Astrocyte (in vitro differentiated cells and primary cell): Measurements from ENCODE around the gene HDAC2. TPM values are rescaled to one million over a fixed set of nuclear protein-coding genes. Genes with fewer than 3 reads are reported as not detected.
"Not testable (repeated sequence)": the region's sequence is repeated elsewhere in the genome, so short reads cannot be mapped to it uniquely, and the experiment has no call there.

Experiments used
- DNase-seq: peaks from one replicate; pipeline ENCODE4 v3.0.0-alpha.2; 2010; ENCODE audit warnings: low read depth
- FAIRE-seq: peaks from 2 replicates; lab custom pipeline; 2011; peaks lifted over from hg19 to GRCh38; lab: Jason Lieb, UNC
- H2AFZ ChIP-seq: 2 replicates; pipeline ENCODE4 v1.6.0; 2012; ENCODE audit warnings: low read depth, low read length, inconsistent platforms
- H3K27ac ChIP-seq: 2 replicates; pipeline ENCODE4 v1.5.1; 2011; ENCODE audit warnings: low read depth, low read length, inconsistent platforms
- H3K27me3 ChIP-seq: 2 replicates; pipeline ENCODE4 v1.6.0; 2011; ENCODE audit warnings: low read length, inconsistent platforms; ENCODE audit not compliant: insufficient read depth
- H3K36me3 ChIP-seq: 2 replicates; pipeline ENCODE4 v1.5.1; 2011; ENCODE audit warnings: low read length, inconsistent platforms; ENCODE audit not compliant: insufficient read depth
- H3K4me1 ChIP-seq: 2 replicates; pipeline ENCODE4 v1.5.1; 2011; ENCODE audit warnings: low read length, inconsistent platforms; ENCODE audit not compliant: insufficient read depth
- H3K4me2 ChIP-seq: 2 replicates; pipeline ENCODE4 v1.6.0; 2012; ENCODE audit warnings: low read length, inconsistent platforms
- H3K4me3 ChIP-seq: 2 replicates; pipeline ENCODE4 v1.5.1; 2011; ENCODE audit warnings: low read depth, mild to moderate bottlenecking, low read length, inconsistent platforms; ENCODE audit not compliant: insufficient read depth
- H3K79me2 ChIP-seq: 2 replicates; pipeline ENCODE4 v1.6.0; 2012; ENCODE audit warnings: mild to moderate bottlenecking, low read length, inconsistent platforms; ENCODE audit not compliant: insufficient read depth
- H3K9ac ChIP-seq: 2 replicates; pipeline ENCODE4 v1.6.0; 2012; ENCODE audit warnings: mild to moderate bottlenecking, low read length, inconsistent platforms
- H3K9me3 ChIP-seq: 2 replicates; pipeline ENCODE4 v1.5.1; 2012; ENCODE audit warnings: low read depth, mild to moderate bottlenecking, low read length, inconsistent platforms; ENCODE audit not compliant: insufficient read depth
- H4K20me1 ChIP-seq: 2 replicates; pipeline ENCODE4 v1.6.0; 2012; ENCODE audit warnings: low read length, inconsistent platforms; ENCODE audit not compliant: insufficient read depth
- H3K27ac Mint-ChIP-seq: one replicate; pipeline ENCODE4 v1.8.0; 2021; ENCODE audit warnings: mild to moderate bottlenecking, mixed read lengths; ENCODE audit not compliant: unreplicated experiment
- H3K27me3 Mint-ChIP-seq: one replicate; pipeline ENCODE4 v1.8.0; 2021; ENCODE audit warnings: low read depth, mixed read lengths; ENCODE audit not compliant: unreplicated experiment
- H3K36me3 Mint-ChIP-seq: one replicate; pipeline ENCODE4 v1.8.0; 2021; ENCODE audit warnings: low read depth, mixed read lengths; ENCODE audit not compliant: unreplicated experiment
- H3K4me1 Mint-ChIP-seq: one replicate; pipeline ENCODE4 v1.8.0; 2021; ENCODE audit warnings: low read depth, mixed read lengths; ENCODE audit not compliant: unreplicated experiment
- H3K4me3 Mint-ChIP-seq: one replicate; pipeline ENCODE4 v1.8.0; 2021; ENCODE audit warnings: mild to moderate bottlenecking, moderate library complexity, mixed read lengths; ENCODE audit not compliant: unreplicated experiment
- H3K9me3 Mint-ChIP-seq: one replicate; pipeline ENCODE4 v1.8.0; 2021; ENCODE audit warnings: mild to moderate bottlenecking, mixed read lengths; ENCODE audit not compliant: unreplicated experiment
- EZH2 ChIP-seq: IDR thresholded peaks from 2 replicates; pipeline ENCODE4 v1.6.1; 2012; ENCODE audit warnings: mild to moderate bottlenecking, low read length, inconsistent platforms; ENCODE audit not compliant: insufficient read depth
- total RNA-seq: library from RNA; stranded (reverse); gene quantifications from 2 replicates; pipeline ENCODE4 v1.2.1, GENCODE V29; 2021
- TF ChIP-seq, protein P1 (sequence below): IDR thresholded peaks from 2 replicates; pipeline ENCODE4 v1.5.1; 2011; ENCODE audit warnings: low read depth, mild to moderate bottlenecking, inconsistent platforms, low read length, moderate library complexity; ENCODE audit not compliant: insufficient read depth

The HDAC2 gene
- total RNA-seq, 1 donor from 2014 or later = 179 TPM

DNA sequence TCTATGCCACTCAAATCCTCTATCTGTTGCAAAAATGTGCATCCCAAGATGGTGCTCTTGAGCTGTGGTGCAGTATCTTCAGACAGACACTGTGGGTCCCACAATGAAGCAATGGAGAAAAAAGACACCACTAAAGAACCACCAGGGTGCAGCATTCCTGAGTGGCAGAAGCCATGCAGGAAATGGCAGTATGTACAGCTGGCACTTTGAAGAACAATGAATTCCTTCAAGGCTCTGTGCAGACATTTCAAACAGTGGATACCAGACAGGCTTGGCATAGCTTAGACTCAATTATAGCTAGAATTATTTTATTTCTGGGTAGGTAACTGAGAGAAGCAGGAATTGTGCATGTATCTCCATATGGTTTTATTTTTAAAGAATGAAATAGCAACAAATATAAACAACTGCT, 24.0 kb upstream of the HDAC2 start:
- peaks cover 26% of the 10 kb centered on the region for H3K4me1 ChIP-seq
- H3K27ac ChIP-seq = peak overlapping the region; percentile 80
- FAIRE-seq (peak; percentile 93), DNase-seq (peak; percentile 86)
- H3K36me3 ChIP-seq = no peaks in the 10 kb centered on the region
- no peaks in the 10 kb centered on the region for H3K27me3 ChIP-seq
- H4K20me1 ChIP-seq = no peaks in the 10 kb centered on the region
- Mint-ChIP-seq H3K27ac (peak overlapping the region; percentile 96), H3K4me1 (peaks cover 28% of the 10 kb centered on the region), H3K4me3 (no peak overlapping the region), H3K36me3 (peaks cover 5% of the 10 kb centered on the region), H3K9me3 (peaks cover 5% of the 10 kb centered on the region), H3K27me3 (no peaks in the 10 kb centered on the region)
- H2AFZ ChIP-seq = no peak overlapping the region
- no peaks in the 10 kb centered on the region for H3K9me3 ChIP-seq
- peak overlapping the region; percentile 62 for H3K4me2 ChIP-seq
- no peak overlapping the region for H3K4me3 ChIP-seq
- H3K9ac ChIP-seq = peak overlapping the region; percentile 65
- TF ChIP-seq EZH2 = no peak
- TF ChIP-seq, protein P1, sequence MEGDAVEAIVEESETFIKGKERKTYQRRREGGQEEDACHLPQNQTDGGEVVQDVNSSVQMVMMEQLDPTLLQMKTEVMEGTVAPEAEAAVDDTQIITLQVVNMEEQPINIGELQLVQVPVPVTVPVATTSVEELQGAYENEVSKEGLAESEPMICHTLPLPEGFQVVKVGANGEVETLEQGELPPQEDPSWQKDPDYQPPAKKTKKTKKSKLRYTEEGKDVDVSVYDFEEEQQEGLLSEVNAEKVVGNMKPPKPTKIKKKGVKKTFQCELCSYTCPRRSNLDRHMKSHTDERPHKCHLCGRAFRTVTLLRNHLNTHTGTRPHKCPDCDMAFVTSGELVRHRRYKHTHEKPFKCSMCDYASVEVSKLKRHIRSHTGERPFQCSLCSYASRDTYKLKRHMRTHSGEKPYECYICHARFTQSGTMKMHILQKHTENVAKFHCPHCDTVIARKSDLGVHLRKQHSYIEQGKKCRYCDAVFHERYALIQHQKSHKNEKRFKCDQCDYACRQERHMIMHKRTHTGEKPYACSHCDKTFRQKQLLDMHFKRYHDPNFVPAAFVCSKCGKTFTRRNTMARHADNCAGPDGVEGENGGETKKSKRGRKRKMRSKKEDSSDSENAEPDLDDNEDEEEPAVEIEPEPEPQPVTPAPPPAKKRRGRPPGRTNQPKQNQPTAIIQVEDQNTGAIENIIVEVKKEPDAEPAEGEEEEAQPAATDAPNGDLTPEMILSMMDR = peak; percentile 94
- H3K79me2 ChIP-seq = no peaks in the 10 kb centered on the region

- H3K4me1 Mint-ChIP-seq = peaks cover 6% of the 10 kb centered on the region
- H3K27ac ChIP-seq = no peak overlapping the region
- H3K4me3 Mint-ChIP-seq = no peak overlapping the region
- H3K9ac ChIP-seq = no peak overlapping the region
- no peaks in the 10 kb centered on the region for H4K20me1 ChIP-seq
- H3K4me3 ChIP-seq = no peak overlapping the region
- TF ChIP-seq EZH2 = no peak
- TF ChIP-seq, protein P1 = no peak
- no peaks in the 10 kb centered on the region for H3K36me3 Mint-ChIP-seq
- no peak overlapping the region for H3K4me2 ChIP-seq
- peak; percentile 40 for DNase-seq
- peaks cover 7% of the 10 kb centered on the region for H3K9me3 Mint-ChIP-seq
- H3K27me3 Mint-ChIP-seq = no peaks in the 10 kb centered on the region
- no peaks in the 10 kb centered on the region for H3K36me3 ChIP-seq
- no peaks in the 10 kb centered on the region for H3K4me1 ChIP-seq
- no peak overlapping the region for H3K27ac Mint-ChIP-seq
- no peaks in the 10 kb centered on the region for H3K27me3 ChIP-seq
- no peaks in the 10 kb centered on the region for H3K9me3 ChIP-seq
- FAIRE-seq = no peak
- no peaks in the 10 kb centered on the region for H3K79me2 ChIP-seq
- no peak overlapping the region for H2AFZ ChIP-seq
Measured at GRCh38 chr6:113989675-113990074, 18.7 kb upstream of the HDAC2 start.

- FAIRE-seq, H3K27ac ChIP-seq, H3K36me3 ChIP-seq, DNase-seq, H2AFZ ChIP-seq, H3K9ac ChIP-seq, H3K79me2 ChIP-seq, H3K27me3 ChIP-seq, H4K20me1 ChIP-seq, H3K9me3 Mint-ChIP-seq, H3K4me1 Mint-ChIP-seq, H3K9me3 ChIP-seq, H3K4me3 ChIP-seq, H3K4me3 Mint-ChIP-seq, H3K27me3 Mint-ChIP-seq, H3K27ac Mint-ChIP-seq, H3K4me2 ChIP-seq, H3K4me1 ChIP-seq, H3K36me3 Mint-ChIP-seq: not testable (repeated sequence)
Measured at GRCh38 chr6:113982675-113983074, 11.7 kb upstream of the HDAC2 start.
